HG03039 (cell line): ENCODE results near the gene COMP.

Experiments
- ATAC-seq: cut with Tn5 transposase; IDR thresholded peaks from one replicate; pipeline ENCODE4 v1.9.1; 2021; ENCODE audit warnings: mild to moderate bottlenecking, moderate library complexity; ENCODE audit not compliant: unreplicated experiment

COMP gene

DNA sequence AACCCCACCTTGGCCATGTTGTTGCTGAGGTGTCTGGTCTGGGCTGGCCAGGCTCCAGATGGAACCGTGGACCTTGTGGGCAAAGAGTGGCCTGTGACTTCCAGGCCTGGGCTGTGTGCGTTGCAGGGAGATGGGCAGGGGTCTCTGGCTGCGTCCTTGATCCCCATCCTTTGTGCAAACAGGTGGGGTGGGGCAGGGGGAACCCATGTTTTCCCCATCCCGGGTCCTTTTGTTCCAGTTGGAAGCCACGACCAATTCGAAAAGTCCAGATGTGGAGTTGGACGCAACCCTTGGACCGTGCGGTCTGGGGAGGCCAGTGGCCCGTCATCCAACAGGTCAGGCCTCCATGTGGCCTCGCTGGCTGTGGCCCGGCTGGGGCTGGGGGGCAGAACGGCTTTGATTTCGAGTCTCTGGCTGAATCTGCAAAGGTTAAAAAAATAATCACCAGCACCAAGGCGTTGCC is 13.1 kb upstream of the COMP start:
- no peak for ATAC-seq

DNA sequence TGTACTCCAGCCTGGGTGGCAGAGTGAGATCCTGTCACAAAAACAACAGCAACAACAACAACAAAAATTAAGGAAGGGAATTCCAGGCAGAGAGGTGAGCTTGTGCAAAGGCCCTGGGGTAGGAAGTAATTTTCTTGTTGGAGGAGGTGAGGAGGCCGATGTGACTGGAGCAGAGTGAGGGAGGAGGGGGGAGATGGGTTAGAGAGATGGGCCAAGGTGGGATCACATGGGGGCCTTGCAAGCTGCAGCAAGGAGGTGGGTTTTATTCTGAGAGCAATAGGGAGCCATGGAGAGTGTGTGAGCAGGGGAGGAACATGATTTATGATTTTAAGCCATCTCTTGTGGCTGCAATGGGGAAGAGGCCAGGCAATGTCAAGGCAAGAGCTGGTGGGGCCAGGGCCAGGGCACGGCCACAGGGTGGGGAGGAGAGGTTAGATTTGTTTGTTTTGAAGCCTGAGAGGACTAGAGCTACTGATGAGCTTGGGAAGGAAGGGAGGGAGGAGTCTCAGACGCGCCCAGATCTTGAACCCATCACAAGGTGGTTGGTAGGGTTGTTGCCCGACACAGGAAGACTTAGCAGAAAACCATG is 12.5 kb upstream of the COMP start:
- ATAC-seq, result no peak

DNA sequence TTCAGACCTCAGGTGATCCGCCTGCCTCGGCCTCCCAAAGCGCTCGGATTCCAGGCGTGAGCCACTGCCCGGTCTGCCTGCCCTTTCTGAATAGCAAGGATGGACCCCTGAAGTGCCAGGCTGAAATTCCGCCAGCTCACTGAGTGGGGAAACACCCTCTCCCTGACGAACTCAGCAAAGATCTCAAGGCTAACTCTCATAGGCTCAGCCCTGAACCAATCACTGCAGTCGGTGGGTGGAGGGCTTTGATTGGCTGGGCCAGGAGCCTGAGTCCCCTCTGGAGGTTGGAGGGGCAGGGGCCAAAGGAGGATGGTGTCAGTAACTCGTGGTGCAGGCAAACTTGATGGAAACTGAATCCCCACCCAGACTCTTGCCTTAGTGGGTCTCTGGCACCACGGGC is 11.2 kb upstream of the COMP start:
- no peak for ATAC-seq

DNA sequence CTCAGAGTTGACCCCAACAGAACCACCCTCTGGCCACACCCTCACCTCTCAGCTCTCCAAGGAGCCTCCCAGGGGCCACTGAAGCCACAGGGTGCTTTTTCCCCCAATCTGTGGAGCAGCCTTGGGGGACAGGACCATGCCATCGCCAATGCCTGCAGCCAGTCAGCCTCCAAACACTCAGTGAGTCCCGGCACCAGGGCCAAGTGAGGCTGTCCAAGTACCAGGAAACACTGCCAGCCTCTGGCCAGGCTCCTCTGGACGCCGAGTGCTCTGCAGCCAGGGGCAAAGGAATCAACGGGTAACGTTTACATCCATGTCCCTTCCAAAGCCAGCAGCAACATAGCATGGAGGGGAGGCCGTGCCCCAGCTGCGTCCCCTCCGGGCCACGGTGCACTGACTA is 9.5 kb upstream of the COMP start:
- ATAC-seq, result no peak

DNA sequence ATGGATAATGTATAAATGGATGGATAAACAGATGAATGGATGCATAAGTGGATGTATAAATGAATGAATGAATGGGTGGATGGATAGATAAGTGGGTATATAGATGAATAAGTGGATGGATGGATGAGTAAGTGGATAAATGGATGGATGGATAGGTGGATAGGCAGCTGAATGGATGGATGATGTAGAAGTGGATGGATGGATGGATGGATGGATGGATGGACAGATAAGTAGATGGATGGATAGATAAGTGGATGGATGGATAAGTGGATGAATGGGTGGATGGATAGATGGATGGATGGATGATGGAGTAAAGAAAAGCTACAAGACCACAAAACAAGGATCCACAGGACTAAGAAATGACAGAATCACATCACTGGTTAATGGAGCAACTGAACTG is 9.0 kb upstream of the COMP start:
- ATAC-seq, result no peak

DNA sequence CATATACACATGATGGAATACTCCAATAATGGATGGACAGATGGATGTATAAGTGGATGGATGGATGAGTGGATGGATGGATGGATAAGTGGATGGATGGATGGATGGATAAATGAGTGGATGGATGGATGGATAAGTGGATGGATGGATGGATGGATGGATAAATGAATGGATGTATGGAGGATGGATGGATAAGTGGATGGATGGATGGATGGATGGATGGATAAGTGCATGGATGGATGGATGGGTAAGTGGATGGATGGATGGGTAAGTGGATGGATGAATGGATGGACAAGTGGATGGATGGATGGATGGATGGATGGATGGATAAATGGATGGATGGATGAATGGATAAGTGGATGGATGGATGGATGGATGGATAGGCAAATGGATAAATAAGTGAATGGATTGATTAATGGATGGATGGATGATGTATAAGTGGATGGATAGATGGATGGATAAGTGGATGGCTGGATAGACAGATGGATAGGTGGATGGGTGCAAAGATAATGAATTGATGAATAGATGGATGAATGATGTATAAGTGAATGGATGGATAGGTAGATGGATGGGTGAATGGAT is 8.4 kb upstream of the COMP start:
- ATAC-seq, result no peak

DNA sequence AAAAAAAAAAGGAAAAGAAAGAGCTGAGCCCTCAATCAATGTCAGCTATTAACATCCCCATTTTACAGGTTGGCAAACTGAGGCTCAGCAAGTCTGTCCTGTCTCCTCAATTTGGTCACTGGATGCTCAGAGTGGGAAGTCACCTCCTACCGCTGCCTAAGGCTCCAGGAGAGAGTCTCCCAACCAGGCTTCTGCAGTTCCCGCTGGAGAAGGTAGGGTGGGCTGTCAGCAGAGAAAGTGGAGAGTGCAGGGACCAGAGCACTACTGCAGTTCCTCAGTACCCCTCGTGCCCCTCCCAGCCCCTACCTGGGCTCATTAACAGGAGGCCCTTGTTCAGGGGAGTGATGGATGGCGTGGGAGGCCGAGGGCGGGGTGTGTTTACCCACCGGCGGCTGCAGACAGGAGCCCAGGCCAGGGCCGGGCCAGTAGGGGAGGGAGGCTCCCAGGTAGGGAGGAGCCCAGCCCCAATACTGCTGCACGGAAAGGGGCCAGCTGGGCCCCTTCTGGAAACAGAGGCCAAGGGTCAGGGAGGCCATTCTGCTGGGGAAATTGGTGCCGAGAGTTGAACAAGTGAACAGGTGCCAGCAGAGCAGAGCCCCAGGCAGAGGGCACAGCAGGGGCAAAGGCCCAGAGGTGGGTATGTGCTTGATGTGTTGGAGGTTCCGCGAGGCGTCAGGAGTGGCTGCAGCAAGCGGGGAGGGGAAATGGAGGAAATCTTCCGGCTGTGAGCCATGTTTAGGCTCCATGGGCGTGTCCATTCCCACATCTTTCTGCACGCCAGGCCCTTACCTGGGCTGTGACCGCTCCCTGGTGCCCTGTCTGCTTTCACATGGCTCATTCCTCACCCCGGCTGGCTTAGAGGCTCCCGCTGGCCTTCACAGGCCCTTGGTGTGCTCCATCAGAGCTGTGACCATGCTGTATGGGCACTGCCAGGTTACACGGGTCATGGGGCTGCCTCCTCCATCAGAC is 7.6 kb upstream of the COMP start:
- no peak for ATAC-seq

DNA sequence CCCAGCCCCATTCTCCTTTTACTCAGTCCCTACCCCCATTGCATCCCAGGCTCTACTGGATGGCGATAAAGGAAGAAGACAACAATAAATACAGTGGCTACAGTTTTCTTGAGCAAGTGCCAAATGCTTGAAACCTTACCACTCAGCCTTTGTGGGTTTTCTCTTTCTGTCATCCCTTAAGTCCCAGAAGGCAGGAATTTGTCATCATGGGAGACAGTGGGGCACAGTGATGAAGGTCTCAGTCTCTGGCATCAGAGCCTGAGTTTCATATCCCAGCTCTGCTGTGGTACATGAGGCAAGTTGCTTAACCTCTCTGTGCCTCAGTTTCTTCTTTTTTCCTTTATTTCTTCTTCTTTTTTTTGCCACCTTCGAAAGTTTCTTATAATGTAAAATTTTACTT is 5.1 kb upstream of the COMP start:
- no peak for ATAC-seq

DNA sequence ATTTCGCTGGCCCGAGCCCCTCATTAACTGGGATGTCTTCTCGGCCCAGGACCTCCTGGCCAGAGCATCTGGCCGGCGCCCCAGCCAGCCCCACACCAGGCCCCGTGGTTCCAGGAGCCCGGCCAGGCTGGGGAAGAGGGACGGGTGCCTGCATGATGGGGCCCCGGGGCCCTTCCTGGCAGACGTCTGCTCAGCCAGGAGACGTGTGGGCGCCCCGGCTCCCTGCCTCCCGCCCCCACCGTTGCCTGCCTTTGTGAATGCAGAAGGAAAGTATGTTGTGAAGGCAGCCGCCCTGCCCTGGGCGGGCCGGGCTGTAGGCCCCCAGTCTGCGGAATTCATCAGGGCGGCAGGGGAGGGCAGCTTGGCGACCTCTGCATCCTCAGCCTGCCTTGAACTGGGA is 4.4 kb upstream of the COMP start:
- ATAC-seq, result no peak

DNA sequence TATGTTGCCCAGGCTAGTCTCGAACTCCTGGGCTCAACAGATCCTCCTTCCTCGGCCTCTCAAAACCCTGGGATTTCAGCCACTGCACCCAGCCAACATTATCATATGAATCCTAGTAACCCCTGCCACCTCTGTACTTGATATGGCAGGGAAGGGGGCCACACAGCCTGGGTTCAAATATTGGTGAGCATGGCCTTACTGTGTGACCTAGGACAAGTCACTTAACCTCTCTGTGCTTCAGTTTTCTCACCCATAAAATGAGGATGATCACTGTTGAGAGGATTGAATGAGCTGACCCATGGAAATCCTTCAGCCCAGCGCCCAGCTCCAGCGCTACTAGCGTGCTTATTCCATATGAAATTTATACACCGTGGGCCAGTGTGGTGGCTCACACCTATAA is 3.6 kb upstream of the COMP start:
- no peak for ATAC-seq

DNA sequence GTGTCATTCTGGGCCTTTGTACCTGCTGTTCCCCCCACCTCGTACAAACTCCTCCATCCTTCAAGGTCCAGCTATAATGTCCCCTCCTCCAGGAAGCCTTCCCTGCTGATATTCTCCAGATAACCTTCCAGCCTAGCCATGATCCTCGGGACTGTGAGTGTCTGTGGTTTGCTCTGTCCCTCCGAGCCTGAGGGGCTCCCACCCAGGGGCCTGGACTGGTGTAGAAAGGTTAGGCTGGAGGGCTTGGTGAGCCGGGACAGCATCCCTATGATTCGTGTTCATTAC is 2.9 kb upstream of the COMP start:
- no peak for ATAC-seq

DNA sequence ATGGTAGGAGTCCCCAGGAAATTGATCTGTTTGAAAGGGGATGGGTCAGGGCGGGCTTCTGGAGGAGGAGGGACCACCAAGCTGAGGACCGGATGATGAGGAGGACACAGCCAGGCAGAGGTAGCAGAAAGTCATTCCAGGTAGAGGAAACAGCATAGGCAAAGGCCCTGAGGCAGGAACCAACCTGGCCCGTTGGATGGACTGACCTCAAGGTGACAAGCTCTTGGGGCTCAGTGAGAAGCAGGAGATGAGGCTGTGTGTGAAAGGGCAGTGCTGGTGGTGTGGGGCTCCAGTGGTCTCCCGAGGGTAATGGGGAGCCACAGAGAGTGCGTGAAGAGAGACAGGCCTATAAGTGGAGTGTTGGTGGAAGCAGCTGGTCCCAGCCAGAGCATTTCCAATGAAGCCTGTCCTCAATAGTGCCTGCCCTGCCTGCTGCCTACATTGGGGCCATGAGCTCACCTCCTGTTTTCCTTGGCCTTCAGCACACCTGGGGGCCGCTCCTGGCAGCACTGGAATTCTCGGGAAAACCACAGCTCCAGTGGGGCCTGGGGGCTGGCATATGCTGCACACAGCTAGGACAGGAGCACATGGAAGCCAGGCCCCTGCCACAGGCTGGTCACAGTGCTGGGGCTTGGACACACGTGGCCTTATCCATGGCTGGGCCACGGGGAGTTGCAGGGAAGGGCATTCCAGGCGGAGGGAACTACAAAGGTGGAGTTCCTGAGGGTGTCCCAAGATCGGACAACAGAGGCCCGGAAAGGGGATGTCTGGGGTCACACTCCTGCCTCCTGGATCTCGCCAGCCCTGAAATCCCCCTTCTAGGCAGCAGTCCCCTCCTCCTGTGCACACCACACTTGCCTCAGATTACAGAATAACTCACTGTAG is 2.3 kb upstream of the COMP start:
- no peak for ATAC-seq

DNA sequence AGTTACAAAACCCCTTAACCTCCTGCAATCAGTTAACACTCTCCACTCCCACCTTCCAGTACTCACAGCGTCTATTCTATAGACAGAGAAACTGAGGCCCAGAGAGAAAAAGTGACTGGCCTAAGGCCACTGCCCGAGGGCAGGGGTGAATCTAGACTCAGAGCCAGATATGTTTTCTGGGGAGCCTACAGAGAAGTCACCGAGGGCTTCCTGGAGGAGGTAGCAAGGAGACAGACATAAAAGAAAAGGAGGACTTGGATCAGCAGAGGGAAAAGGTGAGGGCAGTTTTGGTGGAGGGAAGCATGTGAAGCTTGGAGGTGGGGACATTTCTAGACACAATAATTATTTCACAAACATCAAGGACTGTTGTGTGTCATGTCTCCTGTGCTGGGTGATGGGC is 1.6 kb upstream of the COMP start:
- no peak for ATAC-seq

DNA sequence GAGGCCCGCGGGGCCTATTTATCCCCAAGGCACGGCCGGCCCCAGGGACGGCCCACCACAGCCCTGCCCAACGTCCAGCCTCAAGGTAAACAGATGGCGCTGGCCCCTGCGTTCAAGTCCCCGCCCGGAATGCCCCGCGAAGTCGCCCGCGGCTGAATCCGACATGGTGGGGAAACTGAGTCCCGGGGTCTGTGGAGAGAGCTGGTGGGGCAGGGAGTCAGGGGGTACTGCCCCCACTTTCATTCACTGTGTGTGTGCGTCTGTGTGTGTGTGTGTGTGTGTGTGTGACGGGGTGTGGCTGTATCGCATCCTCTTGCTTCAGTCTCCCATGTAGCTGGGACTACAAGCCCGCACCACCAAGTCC is 192 bp upstream of the COMP start:
- no peak for ATAC-seq

DNA sequence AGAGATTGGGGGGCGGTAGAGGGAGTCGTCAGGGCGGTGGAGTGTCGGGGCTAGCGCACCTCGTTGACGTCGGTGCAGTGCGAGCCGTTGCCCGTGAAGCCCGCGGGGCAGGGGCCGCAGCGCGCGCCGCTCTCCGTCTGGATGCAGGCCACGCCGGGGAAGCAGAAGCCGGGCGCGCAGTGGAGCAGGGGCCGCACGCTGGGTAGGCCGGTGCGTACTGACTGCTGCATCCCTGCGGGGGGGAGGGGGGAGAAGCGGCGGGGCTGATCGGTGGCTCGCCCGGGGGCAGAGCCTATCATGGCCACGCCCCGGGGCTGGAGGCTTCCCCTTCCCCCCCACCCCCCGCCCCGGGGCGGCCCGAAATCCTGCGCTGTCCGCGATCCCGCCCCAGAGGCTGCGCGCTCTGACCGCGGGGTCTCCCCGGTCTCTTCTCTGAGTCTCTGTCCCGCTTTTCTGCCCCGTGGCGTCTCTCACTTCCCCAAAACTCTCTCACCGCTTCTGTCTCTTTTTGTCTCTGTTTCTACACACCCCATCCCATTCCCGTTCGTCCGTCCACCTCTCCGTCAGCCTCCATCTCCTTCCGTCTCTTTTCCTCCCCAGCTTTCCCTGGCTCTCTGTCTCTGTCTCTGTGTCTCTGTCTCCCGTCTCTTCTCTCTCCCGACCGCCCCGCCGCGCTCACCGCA is 1.1 kb downstream of the COMP start:
- no peak for ATAC-seq

DNA sequence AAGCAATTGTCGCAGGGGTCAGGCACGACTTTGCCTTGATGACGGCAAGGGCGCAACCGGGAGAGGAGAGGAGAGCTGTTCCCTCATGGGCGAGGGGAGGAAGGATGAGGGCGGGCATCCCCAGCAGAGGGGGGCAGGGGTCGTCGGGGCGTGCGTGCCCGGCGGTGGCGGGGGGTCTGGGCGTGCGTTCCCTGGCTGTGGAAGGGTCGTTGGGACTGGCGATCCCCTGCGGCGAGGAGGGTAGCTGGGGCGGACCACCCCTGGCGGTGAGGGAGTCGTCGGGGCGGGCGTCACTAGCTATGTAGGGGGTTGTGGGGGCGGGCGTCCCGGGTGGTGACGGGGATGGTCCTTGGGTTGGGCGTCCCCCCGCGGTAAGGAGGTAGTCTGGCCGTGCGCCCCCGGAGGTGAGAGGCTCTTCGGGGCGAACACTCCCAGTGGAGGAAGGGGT is 1.7 kb downstream of the COMP start:
- ATAC-seq, result no peak

DNA sequence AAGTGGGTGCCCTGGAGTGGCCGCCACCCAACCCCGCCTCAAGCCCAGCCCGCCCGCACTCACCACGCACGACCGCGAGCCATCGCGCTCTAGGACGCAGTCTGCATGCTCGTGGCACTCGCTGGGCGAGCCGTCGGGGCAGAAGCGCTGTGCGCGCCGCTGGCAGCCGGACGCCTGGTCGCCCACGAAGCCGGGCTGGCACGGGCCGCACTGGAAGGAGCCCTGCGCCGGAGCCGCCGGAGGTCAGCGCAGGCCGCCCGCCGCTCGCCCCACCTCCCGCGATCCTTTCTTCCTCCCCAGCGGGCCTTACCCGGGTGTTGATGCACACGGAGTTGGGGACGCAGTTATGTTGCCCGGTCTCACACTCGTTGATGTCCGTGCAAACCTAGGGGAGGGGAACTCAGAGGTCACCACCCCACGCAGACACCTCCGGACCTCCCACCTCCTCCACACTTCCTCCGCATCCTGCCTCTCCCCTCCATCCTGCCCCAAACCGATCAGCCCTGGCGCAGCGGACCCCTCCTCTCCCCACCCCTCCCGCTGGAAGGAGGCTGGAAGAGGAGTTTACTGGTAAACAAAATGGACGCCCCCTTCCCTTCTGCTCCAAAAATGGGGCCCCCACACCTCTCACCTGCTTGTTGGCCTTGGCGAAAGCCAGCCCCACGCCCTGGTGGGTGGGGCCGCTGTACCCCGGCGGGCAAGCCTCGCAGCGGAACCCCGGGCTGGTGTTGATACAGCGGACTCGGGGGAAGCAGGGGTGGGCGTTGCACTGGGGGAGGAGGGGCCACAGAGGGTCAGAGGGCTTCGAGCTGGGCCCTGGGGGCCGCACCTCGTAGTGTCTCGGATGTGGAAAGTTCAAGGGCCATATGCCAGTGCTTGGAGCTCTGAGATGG is 2.3 kb downstream of the COMP start:
- no peak for ATAC-seq

DNA sequence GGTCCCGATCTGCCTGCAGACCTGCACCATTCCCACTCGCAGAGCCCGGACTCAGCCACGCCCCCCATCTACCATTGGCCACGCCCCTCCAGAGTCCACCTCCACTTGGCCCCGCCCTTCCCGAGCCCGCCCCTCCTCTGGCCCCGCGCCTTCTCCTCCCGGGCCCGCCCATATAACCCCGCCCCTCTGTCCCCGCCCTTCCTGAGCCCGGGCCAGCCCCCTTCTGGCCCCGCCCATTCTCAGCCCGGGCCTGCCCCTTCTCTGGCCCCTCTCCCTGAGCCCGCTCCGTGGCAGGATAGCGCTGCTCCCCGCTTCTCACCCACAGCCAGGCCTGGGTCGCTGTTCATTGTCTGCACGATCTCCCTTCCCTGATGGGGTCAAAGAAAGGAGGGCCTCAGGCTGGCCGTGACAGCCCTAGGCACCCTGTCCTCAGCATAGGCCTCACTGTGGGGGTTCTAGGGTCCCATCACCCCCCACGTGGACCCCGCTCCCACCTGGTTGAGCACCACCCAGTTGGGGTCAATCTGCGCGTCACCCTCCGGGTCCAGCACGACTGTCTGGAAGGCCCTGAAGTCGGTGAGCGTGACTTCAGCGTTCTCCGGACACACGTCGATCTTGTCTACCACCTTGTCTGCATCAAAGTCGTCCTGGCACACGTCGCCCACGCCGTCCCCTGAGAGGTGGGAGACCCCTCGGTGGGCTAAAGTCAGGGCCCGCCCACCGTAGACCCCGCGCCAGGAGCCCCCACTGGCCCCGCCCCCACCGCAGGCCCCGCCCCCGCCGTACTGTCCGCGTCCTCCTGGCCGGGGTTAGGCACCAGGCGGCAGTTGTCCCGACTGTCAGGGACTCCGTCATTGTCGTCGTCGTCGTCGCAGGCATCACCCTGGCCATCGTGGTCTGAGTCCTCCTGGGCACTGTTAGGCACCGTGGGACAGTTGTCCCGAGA is 5.7 kb downstream of the COMP start:
- no peak for ATAC-seq

DNA sequence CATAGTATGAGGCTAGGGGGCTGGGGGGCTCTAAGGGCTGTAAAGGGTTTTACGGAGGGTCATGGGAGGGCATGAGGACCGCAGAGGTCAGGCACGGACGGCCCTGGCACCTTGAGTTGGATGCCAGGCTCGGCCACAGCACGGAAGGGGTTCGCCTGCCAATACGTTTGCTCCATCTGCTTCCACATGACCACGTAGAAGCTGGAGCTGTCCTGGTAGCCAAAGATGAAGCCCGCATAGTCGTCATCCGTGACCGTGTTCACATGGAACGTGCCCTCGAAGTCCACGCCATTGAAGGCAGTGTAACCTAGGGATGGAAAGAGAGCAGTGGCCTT is 6.4 kb downstream of the COMP start:
- no peak for ATAC-seq
